Placental epithelial cell (primary cell): ENCODE data around the gene ZMAT3. TPM values are rescaled to one million over a fixed set of nuclear protein-coding genes. Genes with fewer than 3 reads are reported as not detected.

Experiments used
- small RNA-seq: library from RNA; depleted of rRNA; stranded (forward); fragments of <200 nt; gene quantifications from one replicate; pipeline ENCODE3, GENCODE V24; 2012
- total RNA-seq: library from RNA; depleted of rRNA; stranded (reverse); fragments of >200 nt; gene quantifications from 2 replicates; pipeline ENCODE4 v1.2.3, GENCODE V29; 2012

The ZMAT3 gene, protein sequence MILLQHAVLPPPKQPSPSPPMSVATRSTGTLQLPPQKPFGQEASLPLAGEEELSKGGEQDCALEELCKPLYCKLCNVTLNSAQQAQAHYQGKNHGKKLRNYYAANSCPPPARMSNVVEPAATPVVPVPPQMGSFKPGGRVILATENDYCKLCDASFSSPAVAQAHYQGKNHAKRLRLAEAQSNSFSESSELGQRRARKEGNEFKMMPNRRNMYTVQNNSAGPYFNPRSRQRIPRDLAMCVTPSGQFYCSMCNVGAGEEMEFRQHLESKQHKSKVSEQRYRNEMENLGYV
- total RNA-seq: 22.8 and 52.1 TPM in 2 replicates

DNA sequence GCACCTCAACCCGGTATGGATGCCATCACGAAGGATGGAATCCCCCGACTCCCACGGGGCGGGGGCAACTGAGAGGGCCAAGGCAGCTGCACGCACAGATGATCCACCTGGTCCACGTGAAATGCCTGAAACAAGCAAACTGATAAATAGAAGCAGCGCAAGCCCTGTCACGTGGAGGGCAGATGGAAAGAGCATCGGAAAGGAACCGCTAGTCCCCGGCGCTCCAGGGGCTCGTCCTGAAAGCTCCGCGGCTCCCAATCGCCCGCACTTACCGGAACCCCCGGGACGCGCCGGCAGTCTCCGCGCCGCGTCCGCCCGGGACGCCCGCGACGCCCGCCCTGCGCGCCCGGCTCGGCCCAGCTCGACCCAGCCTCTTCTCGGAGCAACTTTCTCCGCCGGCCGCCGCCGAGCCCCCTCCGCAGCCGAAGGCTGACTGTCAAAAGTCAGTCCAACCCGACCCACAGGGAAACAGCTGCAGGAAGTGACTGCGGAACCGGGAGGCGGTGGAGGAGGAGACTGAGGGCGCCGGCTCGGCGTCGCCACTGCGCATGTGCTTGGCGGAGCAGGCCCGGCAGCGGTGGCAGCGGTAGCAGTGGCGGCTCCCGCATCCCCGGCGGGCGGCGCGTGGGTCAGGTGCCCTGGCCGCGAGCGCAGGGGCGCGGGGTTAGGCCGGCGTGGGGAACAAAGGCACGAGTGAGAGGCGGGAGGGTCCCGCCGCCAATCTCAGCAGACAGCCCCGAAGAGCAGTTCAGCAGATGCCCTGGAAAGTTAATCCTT is at the start of gene ZMAT3:
Gene ZMAT3 (minus strand): TSS at position 487 of the 777 bp plus-strand sequence. CDS start 4,057 bp downstream, outside the sequence.

Small RNA genes lying within 50 kb of the gene (small RNA-seq; reads per million reads assigned to genes)
- not detected for gene RF00019

Other genes starting within 250 kb of the ZMAT3 start
- 14.5 and 17.7 TPM in 2 replicates for gene PIK3CA, start 76.5 kb upstream of the ZMAT3 start, total RNA-seq
- gene KCNMB3, start 179.3 kb upstream of the ZMAT3 start, total RNA-seq: 1.2 and 2.4 TPM in 2 replicates